G401 (cell line): ENCODE results near the gene CDC37. TPM values are rescaled to one million over a fixed set of nuclear protein-coding genes. Genes with fewer than 3 reads are reported as not detected.

Experiments
- DNase-seq: peaks from one replicate; pipeline ENCODE4 v3.0.0-alpha.2; 2015; ENCODE audit warnings: low spot score
- in situ Hi-C: cut with HindIII; loops from 2 replicates; pipeline ENCODE4 v1.10.0; 2016; ENCODE audit warnings: low sequenced_read_pairs, mixed read lengths
- total RNA-seq: library from RNA; depleted of rRNA; stranded (reverse); fragments of >200 nt; shearing (Covaris generic); gene quantifications from 2 replicates; pipeline ENCODE4 v1.2.3, GENCODE V29; 2014; rRNA removed

CDC37 gene
- total RNA-seq = 298 and 319 TPM in 2 replicates

DNA sequence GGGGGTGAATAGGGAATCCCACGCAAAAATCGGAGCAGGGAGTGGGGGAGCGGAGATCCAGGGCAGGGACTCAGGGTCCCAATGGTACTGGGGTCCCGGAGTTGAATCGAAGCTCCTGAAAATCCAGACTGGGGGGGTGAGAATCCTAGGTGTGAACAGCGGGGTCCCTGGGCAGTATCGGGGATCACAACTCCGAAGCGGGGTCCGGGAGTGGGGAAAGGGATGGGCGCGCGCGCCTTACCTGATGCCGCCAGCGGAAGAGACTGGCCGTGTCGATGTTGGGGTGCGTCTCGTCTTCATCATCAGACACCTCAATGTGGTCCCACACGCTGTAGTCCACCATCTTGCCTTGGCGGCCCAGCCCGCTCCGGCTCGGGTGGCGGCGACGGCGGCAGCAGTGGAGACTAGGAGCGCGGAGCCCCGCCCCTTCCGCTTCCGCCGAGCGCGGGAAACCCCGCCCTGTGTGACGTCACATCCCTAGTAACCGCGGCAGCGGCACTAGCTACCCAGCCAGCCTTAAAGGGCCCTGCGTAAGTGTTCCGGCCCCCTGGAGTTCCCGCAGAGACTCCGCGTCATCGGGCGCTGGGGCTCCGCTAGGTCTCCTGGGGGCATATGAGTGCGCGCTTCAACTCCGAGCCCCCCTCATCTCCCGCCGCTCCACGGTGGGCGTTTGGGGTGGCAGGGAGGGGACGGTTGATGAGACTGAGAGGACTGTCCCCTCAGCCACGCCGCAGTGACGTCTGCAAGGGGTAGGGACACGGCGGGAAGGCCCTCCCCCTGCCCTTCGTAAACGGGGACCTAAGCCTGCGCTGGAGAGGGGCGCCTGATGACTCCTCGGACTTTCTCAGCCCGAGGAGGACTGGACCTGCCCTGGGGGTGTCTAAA lies at the start of gene CDC37:
TSS of gene CDC37 (minus strand) at position 406 of the 885 bp plus-strand sequence. CDS start at position 343, 63 bp downstream.
- in situ Hi-C loops = no loop called here
- DNase-seq = peak; percentile 96

DNA sequence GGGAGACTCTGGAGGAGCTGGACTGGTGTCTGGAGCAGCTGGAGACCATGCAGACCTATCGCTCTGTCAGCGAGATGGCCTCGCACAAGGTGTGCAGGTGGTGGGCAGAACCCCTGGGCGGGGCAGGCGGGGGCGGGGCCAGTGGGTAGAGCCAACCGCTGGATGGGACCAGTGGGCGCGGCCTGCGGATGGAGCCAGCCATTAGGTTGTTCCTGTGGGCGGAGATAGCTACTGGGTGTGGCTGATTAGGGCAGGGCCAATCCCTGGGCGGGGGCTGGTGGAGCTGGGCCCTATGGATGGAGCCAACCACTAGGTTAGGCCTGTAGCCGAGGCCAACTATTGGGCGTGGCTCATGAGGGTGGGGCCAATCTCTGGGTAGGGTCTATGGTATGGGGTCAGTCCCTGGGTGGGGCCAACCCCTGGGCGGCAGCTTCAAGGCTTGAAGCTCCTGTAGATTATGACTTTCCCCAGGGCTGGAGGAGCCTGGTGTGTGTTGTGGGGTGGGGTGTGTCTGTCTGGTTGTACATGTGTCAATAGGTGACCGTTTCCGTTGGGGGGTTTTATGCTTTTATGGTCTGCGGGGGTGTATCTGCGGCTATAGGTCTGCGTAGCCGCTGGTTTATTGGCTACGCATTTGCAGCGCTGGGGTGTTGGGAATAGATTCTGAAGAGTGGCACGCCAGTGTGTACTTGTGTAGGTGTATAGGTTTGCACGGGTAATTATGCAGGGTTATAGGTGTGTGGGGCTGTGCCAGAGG lies 47.7 kb upstream of the CDC37 start:
- in situ Hi-C loops = no loop called here
- DNase-seq = peak; percentile 34

DNA sequence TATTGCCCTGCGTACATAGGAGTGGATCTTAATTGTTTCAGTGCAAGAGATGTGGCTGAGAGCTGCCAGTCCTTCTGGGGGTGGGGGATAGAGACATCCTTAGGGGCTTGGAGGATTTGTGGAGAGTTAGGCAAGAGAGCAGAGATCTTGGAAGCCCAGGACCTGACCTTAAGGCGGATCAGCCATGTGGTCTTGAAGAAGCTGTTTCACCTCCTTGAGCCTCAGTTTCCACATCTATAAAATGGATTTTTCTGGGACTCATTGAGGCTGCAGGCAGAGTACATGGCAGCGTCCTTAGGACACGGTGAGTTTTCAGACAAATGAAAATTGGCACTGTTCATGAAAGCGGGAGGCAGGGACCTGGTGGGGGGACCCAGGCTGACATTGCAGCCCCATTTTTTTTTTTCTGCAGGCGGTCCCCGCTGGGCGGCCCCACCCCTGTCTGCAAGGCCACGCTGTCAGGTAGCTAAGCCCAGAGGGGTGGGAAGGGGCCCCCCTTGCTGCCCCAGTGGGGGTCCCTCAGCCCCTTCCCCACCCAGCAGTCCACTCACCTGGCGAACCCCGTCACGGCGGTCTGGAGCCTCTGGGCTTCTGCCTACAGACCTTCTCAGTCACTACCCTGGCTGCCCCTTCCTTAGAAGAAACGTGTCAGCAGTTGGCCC lies 47.0 kb upstream of the CDC37 start:
- DNase-seq = no peak
- in situ Hi-C loops = no loop called here

DNA sequence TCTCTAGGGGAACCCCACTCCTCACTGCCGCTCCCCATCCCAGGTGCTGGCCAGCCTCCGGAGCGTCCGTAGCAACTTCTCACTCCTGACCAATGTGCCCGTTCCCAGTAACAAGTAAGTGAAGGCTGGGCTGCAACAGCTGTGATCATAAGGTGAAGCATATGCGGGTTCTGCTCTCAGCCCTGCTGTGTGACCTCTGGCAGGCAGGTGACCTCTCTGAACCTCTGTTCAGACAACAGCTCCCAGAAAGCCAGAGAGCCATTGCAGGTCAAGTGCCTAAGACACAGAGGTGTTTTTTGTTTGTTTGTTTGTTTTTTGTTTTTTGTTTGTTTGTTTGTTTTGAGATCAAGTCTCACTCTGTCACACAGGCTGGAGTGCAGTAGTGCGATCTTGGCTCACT lies 45.7 kb upstream of the CDC37 start:
- DNase-seq = no peak
- in situ Hi-C loops = no loop called here

DNA sequence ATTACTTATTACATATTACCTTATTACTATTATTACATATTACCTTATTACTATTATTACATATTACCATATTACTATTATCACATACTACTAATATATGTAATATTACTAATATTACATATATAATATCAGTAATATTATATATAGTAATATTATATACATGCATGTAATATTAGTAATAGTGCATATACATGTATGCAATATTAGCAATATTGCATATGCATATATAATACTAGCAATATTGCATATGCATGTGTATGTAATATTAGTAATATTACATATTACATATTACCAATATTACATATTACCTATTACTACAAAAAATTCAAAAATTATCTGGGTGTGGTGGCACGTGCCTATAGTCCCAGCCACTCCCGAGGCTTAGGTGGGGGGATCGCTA lies 39.4 kb upstream of the CDC37 start:
- in situ Hi-C loops = no loop called here
- no peak for DNase-seq

DNA sequence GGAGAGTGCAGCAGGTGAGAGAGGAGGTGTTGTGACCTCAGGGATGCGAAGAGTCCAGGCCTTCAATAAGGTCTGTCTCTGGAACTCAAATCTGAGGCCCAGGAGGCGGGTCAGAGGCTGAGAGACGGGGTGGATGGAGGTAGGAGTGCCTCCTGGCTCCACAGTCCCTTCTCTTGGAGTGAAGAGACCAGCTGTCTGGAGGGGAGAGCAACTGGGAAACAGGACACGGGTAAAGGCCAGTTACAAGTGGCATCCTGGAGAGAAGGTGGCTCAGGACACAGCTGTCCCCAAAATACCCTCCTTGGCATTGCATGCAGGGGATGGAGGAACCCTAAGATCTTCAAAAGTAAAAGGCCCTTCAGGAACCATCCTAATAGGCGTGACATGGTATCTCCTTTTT lies 36.2 kb upstream of the CDC37 start:
- in situ Hi-C loops = no loop called here
- no peak for DNase-seq

DNA sequence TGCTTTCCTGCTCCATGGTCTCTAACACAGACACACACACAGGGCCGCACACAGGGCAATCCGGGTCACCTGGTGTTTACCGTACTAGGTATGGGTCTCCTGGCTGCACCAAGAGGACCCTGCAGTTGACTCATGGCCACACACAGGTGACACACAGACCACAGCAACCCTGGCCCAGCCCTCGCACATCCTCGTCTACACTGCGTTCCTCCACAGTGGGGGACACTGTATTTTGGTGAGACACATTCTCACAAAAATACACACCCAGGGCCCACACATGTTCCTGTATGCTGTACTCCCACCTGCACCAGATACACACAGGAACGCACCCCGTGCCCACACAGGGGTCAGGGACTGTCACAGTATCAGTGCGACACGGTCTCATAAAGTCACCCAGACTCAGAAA lies 29.8 kb upstream of the CDC37 start:
- no peak for DNase-seq
- in situ Hi-C loops = no loop called here

DNA sequence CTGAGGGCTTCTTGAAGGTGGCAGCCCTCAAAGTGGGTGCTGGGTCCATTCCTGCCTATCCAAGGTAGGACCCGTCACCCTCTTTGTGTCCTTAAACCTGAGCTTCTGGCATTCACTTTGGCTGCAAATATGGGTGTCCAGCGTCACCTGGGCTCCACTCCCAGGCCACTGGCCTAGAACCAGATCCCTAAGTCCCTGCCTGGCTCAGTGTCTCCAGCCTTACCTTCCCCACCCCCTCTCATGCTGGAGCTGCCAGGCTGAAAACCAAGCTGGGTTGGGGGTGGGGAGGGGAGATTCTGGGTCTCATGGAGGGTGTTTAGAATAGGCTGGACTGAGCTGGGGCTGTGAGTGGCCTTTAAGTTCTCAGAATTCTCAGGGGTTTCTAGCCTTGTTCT lies 29.4 kb upstream of the CDC37 start:
- in situ Hi-C loops = no loop called here
- no peak for DNase-seq

DNA sequence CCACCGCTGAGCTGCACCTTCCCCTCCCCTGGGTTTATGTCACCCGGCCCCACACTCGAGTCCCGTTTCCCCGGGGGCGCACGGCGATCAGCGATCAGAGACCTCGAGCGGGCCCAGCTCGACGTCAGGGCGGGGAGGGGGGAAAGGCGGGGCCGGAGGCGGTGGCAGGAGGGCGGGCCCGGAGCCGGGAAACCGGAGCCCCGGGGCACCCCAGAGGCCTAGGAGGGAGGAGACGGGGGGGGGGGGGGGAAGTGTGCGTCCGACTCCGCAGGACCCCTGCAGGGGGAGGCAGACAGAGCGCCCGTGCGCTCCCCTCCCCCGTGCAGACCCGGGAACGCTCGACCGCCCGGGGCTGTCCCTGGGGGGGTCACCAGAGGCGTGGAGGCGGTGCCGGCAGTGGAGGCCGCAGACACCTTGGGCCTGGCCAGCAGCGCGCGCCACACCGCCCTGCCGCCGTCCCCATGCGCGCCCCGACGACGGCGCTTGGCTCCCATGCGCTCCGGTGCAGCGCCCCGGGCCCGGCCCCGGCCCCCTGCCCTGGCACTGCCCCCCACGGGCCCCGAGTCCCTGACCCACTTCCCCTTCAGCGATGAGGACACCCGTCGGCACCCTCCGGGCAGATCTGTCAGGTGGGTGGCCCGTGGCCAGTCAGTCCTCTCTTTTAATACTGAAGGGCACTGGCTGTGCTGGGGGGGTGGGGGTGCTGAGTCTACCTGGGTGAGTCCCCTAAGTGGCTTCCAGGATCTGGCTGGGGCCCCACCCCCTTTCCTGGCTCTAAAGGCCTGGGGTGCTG lies 28.8 kb upstream of the CDC37 start:
- in situ Hi-C loops = no loop called here
- DNase-seq = no peak

DNA sequence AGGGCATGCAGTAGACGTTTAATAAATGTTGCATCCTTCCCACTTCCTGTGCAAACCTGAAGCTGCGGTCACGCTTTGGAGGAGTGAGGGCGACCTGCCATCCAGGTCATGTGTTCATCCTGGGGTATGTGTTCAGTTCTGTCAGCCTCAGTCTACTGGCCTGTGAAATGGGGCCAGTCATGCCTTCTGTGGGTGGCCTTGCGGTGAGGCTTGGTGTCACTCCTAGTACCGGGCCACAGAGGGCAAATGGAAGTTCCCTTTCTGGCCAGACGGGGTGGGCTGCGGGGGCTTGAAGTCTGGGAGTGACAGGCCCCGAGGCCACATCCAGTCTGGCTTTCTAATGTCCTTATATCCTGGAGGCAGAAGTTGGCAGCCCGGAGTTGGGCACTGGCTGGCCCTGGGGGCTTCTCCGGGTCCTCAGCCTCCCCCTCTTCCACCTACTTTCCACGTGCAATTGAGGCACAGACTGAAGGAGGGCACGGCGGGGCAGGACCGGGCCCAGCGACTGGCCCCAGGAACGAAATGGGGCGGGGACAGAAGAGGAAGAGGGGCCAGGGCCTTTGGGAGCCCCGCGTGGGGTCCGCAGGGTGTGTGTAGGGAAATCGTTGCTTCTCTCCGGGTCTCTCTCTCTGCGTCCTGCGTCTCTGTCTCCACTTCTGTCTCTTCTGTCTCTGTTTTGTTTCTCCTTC lies 28.1 kb upstream of the CDC37 start:
- in situ Hi-C loops = no loop called here
- no peak for DNase-seq

DNA sequence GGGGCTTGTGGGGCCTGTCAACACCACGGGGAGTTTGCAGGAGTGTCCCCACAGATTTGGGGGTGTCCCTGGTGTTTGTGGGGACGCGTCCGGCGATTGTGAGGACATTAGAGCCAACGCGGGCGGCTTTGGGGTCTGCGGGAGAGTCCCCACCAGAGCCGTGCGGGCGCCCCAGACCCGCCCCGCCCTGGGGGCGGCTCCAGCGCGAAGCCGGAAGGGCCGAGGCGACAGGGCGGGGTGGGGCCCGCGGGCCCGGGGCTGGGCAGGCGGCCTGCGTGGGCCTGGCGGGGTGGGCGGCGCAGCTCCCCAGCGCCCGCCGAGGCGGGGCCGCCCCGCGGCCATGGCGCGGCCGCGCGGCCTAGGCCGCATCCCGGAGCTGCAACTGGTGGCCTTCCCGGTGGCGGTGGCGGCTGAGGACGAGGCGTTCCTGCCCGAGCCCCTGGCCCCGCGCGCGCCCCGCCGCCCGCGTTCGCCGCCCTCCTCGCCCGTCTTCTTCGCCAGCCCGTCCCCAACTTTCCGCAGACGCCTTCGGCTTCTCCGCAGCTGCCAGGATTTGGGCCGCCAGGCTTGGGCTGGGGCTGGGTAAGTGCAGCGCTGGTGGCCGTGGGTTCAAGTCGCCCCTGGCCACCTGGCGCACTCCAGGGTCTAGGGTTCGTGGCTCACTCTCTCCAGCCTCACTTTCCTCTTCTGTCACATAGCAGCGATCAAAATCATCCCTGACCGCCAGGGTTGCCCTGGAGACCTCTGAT lies 27.3 kb upstream of the CDC37 start:
- no peak for DNase-seq
- in situ Hi-C loops = no loop called here

DNA sequence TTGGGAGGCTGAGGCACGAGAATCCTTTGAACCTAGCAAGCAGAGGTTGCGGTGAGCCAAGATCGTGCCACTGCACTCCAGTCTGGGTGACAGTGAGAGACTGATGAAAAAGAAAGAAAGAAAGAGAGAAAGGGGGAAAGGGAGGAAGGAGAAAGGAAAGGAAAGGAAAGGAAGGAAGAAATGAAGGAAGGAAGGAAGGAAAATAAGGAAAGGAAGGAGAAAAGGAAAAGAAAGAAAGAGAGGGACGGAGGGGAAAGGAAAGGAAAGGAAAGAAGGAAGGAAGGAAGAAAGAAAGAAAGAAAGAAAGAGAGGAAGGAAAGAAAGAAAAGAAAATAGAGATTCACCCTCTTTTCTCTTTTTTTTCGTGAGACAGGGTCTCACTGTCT lies 25.6 kb upstream of the CDC37 start:
- in situ Hi-C loops = no loop called here
- DNase-seq = no peak

DNA sequence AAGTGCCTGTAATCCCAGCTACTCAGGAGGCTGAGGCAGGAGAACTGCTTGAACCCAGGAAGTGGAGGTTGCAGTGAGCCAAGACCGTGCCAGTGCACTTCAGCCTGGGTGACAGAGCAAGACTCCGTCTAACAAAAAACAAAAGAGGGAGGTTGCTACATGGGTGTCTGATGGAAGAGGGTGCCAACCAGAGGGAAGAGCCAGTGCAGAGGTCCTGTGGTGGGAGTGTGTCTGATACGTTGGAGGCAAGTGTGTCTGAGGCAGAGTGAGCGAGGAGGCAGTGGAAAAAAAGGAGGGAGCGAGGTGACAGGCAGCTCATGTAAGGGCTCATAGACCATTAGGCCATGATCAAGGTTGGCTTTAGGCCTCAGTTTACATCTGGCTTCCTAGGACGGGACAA lies 23.8 kb upstream of the CDC37 start:
- DNase-seq = no peak
- in situ Hi-C loops = no loop called here

DNA sequence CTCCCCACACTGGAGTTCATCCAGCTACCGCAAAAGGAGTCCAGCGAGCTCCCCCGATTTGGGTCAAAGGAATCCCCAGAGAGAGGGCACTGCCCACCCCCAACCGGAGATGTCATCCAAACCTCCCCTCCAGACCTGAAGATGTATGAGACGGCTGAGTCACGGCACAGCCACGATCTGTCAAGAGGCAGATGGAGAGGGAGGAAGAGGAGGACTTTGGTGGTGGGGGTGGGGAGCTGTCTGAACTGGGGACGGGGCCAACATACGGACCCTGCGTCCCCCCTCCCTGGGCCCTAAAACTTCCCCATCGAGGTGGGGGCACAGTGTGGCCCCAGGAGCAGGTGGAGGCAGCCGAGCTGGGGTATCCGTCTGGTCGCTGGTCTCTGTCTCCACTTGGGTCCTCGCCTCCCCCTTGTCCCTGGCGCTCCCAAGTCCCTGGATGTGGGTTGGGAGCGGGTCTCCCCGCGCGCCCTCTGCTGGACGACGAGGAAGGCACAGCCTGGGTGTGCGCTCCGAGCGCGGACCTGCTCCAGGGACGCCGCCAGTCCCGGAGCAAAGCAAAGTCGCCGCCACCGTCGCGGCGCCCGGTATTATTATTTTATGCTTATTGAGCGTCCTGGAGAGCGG lies 20.8 kb upstream of the CDC37 start:
- in situ Hi-C loops = no loop called here
- DNase-seq = peak; percentile 76

DNA sequence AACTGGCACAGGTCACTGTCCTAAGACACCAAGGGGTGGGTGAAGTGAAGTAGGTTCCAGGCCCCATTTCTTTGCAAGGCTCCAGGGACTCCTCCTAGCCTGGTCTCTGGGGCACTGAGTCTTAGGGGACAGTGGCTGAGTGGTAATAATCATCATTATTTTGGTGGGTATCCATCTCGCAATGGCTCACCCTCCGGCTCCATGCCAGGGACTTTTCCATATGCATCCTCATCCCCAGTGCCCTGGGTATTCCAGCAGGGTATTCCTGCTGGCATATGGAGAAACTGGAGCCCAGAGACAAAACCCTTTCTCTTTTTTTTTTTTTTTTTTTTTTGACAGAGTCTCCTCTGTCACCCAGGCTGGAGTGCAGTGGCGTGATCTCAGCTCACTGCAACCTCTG lies 19.5 kb upstream of the CDC37 start:
- in situ Hi-C loops = no loop called here
- DNase-seq = no peak

DNA sequence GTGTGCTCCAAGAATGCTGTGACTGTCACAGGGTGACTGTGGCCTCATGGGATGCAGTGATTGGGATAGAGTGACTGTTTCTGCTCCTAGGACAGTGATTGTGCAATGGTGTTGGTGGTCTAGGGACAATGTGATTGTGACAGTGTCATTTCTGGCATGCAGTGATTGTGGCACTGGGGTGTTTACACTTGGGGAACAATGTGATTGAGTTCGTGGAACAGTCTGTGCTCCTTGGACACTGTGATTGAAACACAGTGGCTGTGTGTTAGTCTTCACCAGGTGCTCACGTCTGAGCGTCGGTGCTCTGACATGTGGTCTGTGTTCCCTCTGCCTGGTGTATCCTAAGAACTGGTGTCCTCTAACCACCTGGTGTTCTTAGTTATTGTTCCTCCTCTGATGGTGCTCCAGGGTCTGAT lies 18.7 kb upstream of the CDC37 start:
- in situ Hi-C loops = no loop called here
- DNase-seq = no peak

DNA sequence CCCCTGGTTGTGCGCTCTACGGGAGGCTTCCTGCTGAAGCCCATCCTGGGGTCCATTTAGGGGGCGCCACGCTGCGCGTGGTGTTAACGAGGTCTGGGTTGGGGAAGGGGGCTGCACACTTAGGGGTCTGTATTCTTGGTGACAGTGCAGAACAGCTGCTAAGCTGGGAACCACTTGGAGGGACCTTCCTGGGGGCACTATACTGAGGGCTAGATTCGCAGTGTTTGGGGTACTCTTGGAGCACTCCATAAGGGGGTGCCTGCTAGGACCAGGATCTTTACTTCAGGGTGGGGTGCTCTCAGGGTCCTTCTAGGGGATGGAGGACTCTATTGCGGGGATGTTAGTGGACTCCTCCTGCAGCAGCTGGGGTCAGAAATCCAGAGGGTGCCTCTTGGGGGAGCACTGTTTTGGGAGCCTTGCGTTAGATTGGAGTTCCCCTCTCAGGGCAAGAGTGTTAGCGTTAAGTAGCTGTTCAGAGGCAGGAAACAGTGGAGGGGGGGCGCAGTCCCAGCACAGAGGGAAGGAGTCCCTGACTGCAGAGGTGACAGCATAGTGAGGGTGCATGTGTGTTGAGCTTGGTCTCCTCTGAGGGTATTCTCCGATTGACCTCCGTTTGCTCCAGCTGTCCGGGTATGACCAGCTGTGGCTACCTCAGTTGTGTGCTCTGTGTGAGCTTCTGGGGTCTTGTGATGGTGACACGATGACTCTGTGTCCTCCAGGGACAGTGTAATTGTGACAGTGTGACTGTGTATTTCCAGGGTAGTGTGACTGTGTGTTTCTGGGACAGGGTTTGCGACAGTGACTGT lies 18.1 kb upstream of the CDC37 start:
- in situ Hi-C loops = no loop called here
- DNase-seq = no peak
